ENCODE data around the gene EFHD2. TPM values are rescaled to one million over a fixed set of nuclear protein-coding genes. Genes with fewer than 3 reads are reported as not detected.

EFHD2 gene
- total RNA-seq, 6 experiments from 2014 or later, result 41.2 to 67.2 (median 65.3) TPM

DNA sequence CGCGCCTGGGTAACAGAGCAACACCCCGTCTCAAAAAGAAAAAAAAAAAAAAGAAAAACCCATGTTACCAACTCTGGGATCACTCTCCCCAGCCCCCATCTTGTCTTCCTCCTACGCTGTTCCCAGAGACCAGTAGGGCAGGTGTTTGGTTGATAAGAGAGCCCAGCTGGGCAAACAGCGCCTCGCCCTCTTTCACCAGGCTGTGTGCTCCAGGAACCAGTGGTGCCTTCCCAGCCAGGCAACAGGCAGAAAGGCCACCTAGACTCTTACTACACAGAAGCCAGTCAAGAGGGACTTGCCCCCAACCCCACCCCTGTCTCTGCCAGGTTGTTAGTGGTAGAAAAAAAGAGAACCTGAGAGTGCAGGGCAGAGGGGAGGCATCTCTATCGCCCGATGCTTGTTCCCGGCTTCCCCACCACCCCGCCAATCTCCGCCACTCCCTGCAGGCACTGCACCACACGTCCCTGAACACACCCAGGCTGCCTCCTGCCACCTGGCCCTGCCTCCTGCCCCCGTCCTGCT is 14.5 kb downstream of the EFHD2 start:
- TF ChIP-seq, protein P1, sequence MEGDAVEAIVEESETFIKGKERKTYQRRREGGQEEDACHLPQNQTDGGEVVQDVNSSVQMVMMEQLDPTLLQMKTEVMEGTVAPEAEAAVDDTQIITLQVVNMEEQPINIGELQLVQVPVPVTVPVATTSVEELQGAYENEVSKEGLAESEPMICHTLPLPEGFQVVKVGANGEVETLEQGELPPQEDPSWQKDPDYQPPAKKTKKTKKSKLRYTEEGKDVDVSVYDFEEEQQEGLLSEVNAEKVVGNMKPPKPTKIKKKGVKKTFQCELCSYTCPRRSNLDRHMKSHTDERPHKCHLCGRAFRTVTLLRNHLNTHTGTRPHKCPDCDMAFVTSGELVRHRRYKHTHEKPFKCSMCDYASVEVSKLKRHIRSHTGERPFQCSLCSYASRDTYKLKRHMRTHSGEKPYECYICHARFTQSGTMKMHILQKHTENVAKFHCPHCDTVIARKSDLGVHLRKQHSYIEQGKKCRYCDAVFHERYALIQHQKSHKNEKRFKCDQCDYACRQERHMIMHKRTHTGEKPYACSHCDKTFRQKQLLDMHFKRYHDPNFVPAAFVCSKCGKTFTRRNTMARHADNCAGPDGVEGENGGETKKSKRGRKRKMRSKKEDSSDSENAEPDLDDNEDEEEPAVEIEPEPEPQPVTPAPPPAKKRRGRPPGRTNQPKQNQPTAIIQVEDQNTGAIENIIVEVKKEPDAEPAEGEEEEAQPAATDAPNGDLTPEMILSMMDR (IDR thresholded peaks at IDR 0.05), result no peak
- DNase-seq, result no peak
- Mint-ChIP-seq H3K36me3 (ENCODE audit: low read depth) (peaks cover 14% of the 10 kb centered on the region), H3K27ac (no peak overlapping the region), H3K4me1 (ENCODE audit: low read depth) (peaks cover 11% of the 10 kb centered on the region), H3K27me3 (ENCODE audit: insufficient read depth) (no peaks in the 10 kb centered on the region; the same call in 1 of the 2 replicates), H3K9me3 (no peaks in the 10 kb centered on the region), H3K4me3 (no peak overlapping the region)

DNA sequence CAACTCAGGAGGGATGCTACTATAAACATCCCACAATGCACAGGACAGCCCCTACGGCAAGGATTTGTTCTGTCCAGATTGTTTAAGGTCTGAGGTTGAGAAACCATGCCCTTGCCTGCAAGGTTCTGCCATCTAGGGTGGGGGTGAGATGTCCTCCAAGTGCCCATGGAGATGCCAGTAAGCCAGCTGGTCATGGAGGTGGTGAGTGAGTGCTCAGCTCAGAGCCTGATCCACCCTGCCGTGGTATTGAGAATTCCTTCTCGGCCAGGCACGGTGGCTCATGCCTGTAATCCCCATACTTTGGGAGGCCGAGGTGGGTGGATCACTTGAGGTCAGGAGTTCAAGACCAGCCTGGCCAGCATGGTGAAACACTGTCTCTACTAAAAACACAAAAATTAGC is 15.3 kb downstream of the EFHD2 start:
- DNase-seq, result no peak
- H3K9me3 Mint-ChIP-seq, result no peaks in the 10 kb centered on the region
- TF ChIP-seq, protein P1 (IDR thresholded peaks at IDR 0.05), result no peak
- peaks cover 14% of the 10 kb centered on the region for H3K36me3 Mint-ChIP-seq (ENCODE audit: low read depth)
- H3K4me1 Mint-ChIP-seq (ENCODE audit: low read depth), result peaks cover 16% of the 10 kb centered on the region
- no peaks in the 10 kb centered on the region; the same call in 1 of the 2 replicates for H3K27me3 Mint-ChIP-seq (ENCODE audit: insufficient read depth)
- H3K27ac Mint-ChIP-seq, result no peak overlapping the region
- H3K4me3 Mint-ChIP-seq, result no peak overlapping the region

DNA sequence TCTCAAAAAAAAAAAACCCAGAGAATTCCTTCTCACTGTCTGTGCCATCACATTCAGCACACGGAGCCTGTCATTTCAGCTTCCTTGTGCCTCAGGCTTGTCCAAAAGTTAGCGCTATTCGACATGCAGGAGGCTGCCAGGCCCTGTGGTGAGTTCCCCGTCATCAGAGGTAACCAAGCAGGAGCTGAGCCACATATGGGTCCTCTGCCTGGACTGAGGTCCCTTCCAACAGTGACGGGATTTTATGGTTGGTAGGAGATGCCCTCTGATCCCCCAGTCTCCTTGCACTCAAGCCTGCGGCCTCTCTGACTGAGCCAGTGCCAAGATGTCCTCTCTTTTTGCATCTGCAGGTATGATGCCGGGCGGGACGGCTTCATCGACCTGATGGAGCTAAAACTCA is 15.8 kb downstream of the EFHD2 start:
- TF ChIP-seq, protein P1 (IDR thresholded peaks at IDR 0.05), result no peak
- H3K27ac Mint-ChIP-seq, result no peak overlapping the region
- no peak for DNase-seq
- H3K4me1 Mint-ChIP-seq (ENCODE audit: low read depth), result peaks cover 21% of the 10 kb centered on the region
- H3K36me3 Mint-ChIP-seq (ENCODE audit: low read depth), result peaks cover 14% of the 10 kb centered on the region
- no peak overlapping the region for H3K4me3 Mint-ChIP-seq
- H3K27me3 Mint-ChIP-seq (ENCODE audit: insufficient read depth), result no peaks in the 10 kb centered on the region; the same call in 1 of the 2 replicates
- H3K9me3 Mint-ChIP-seq, result no peaks in the 10 kb centered on the region

DNA sequence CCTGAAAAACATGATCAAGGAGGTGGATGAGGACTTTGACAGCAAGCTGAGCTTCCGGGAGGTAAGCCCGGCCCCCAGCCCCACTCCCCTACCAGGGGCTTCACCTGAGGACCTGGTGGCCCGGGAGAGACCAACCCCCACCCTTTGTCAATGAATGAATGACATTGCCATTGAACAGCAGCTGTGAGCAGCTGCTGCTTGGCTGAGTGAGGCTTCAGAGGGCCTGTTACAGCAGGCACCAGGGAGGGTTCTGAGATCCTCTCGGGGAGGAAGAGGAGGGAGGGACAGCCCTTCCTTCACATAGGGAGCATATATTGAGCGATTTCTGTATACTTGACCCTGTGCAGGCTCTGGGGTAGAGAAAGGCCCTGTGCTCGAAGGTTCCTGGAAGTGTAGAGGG is 16.3 kb downstream of the EFHD2 start:
- no peak for DNase-seq
- Mint-ChIP-seq H3K4me3 (no peak overlapping the region), H3K27ac (peak overlapping the region; percentile 46; the same call in 1 of the 2 replicates), H3K9me3 (no peaks in the 10 kb centered on the region), H3K27me3 (ENCODE audit: insufficient read depth) (no peaks in the 10 kb centered on the region; the same call in 1 of the 2 replicates), H3K36me3 (ENCODE audit: low read depth) (peaks cover 11% of the 10 kb centered on the region), H3K4me1 (ENCODE audit: low read depth) (peaks cover 21% of the 10 kb centered on the region)
- TF ChIP-seq, protein P1 (IDR thresholded peaks at IDR 0.05), result no peak

DNA sequence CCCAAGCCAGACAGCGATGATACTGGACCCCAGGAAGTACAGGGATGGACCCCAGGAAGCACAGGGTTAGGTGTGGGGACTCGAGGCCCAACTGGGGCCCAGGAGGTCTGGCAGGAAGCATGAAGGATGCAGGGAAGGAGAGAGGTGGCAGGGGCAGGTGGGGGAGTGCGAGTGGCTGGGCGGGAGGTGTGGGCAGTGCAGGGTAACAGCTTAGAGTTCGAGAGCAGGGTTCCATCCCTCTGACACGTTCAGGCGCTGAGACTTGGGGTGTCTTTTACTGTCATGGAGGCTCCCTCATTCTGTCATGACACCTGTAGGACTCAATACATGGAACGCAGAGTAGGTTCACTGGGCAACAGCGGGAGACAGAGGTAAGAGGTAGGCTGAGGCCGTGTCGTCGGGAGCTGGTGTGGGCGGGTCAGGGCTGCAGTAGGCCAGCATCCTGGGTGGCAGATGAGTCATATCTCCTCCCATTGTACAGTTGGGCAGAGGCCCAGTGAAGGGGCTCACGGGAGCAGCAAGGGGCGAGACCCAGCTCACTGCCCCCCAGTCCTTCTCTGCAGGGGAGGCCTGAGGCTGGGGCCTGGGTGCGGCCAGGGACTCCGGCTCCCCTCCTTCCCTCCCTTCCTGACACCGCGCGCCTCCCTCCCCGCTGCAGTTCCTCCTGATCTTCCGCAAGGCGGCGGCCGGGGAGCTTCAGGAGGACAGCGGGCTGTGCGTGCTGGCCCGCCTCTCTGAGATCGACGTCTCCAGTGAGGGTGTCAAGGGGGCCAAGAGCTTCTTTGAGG is 17.0 kb downstream of the EFHD2 start:
- Mint-ChIP-seq H3K27me3 (ENCODE audit: insufficient read depth) (no peaks in the 10 kb centered on the region; the same call in 1 of the 2 replicates), H3K36me3 (ENCODE audit: low read depth) (peaks cover 9% of the 10 kb centered on the region; the same call in 1 of the 2 replicates), H3K9me3 (no peaks in the 10 kb centered on the region), H3K27ac (peak overlapping the region; percentile 46), H3K4me1 (ENCODE audit: low read depth) (peaks cover 21% of the 10 kb centered on the region), H3K4me3 (no peak overlapping the region)
- TF ChIP-seq, protein P1 (IDR thresholded peaks at IDR 0.05), result no peak
- DNase-seq, result no peak
